Liver (tissue), 9 donors: ENCODE measurements around the gene LSG1. TPM values are rescaled to one million over a fixed set of nuclear protein-coding genes. Genes with fewer than 3 reads are reported as not detected.

Source experiments
- DNase-seq: peaks from one replicate; pipeline ENCODE4 v3.0.0-alpha.2; 2017; ENCODE audit warnings: low spot score
- H3K27ac ChIP-seq, 2 donors: one replicate each; pipeline ENCODE4 v1.7.0; 2013; ENCODE audit warnings: inconsistent platforms in 2 of 2, low read length in 2 of 2, control low read depth in 1 of 2, low read depth in 1 of 2, mild to moderate bottlenecking in 1 of 2
- H3K27me3 ChIP-seq, 4 donors: one replicate each; pipeline versions ENCODE4 v1.6.1 to v1.7.0; 2013; ENCODE audit warnings: low read length in 3 of 4, inconsistent platforms in 1 of 4, mild to moderate bottlenecking in 1 of 4, moderate library complexity in 1 of 4; ENCODE audit not compliant: control insufficient read depth in 4 of 4, insufficient read depth in 4 of 4
- H3K36me3 ChIP-seq, 4 donors: one replicate each; pipeline versions ENCODE4 v1.6.1 to v1.7.0; 2013; ENCODE audit warnings: low read length in 3 of 4, mild to moderate bottlenecking in 3 of 4, low read depth in 1 of 4, moderate library complexity in 1 of 4; ENCODE audit not compliant: control insufficient read depth in 4 of 4, insufficient read depth in 3 of 4
- H3K4me1 ChIP-seq, 4 donors: one replicate each; pipeline versions ENCODE4 v1.6.1 to v1.7.0; 2013; ENCODE audit warnings: low read length in 3 of 4, mild to moderate bottlenecking in 3 of 4, moderate library complexity in 1 of 4; ENCODE audit not compliant: control insufficient read depth in 4 of 4, insufficient read depth in 4 of 4
- H3K4me3 ChIP-seq, 3 donors: one replicate each; pipeline versions ENCODE4 v1.6.1 to v1.7.0; 2013; ENCODE audit warnings: low read length in 3 of 3, control low read depth in 1 of 3, low read depth in 1 of 3, mild to moderate bottlenecking in 1 of 3
- H3K9ac ChIP-seq, 2 donors: one replicate each; pipeline ENCODE4 v1.7.0; 2013; ENCODE audit warnings: low read length in 2 of 2, mild to moderate bottlenecking in 2 of 2, moderate library complexity in 2 of 2, control low read depth in 1 of 2, low read depth in 1 of 2
- H3K9me3 ChIP-seq, 4 donors: one replicate each; pipeline versions ENCODE4 v1.6.1 to v1.7.0; 2013; ENCODE audit warnings: low read length in 3 of 4; ENCODE audit not compliant: control insufficient read depth in 4 of 4
- CTCF ChIP-seq: fragments of 150-350 bp; IDR thresholded peaks from 2 replicates; pipeline ENCODE4 v1.5.1; 2017; ENCODE audit warnings: improper control_type of control experiment, low read depth, low read length; ENCODE audit not compliant: missing input control
- FOXA1 ChIP-seq: IDR thresholded peaks from 2 replicates; pipeline ENCODE4 v1.6.1; 2016; ENCODE audit warnings: antibody characterized with exemption
- FOXA2 ChIP-seq: IDR thresholded peaks from 2 replicates; pipeline ENCODE4 v1.6.1; 2016; ENCODE audit warnings: antibody characterized with exemption
- GABPA ChIP-seq, 2 donors: IDR thresholded peaks in 1 of 2; conservative IDR thresholded peaks in 1 of 2; 2 replicates each; pipeline ENCODE4 v1.6.1; 2016; ENCODE audit warnings: antibody characterized with exemption in 2 of 2, mild to moderate bottlenecking in 1 of 2, moderate library complexity in 1 of 2
- HNF4G ChIP-seq: IDR thresholded peaks from 2 replicates; pipeline ENCODE4 v1.6.1; 2016; ENCODE audit warnings: antibody characterized with exemption
- JUND ChIP-seq, 2 donors: IDR thresholded peaks; 2 replicates each; pipeline ENCODE4 v1.6.1; 2016; ENCODE audit warnings: antibody characterized with exemption in 2 of 2
- REST ChIP-seq: IDR thresholded peaks from 2 replicates; pipeline ENCODE4 v1.6.1; 2016; ENCODE audit warnings: antibody characterized with exemption, mild to moderate bottlenecking
- RXRA ChIP-seq, 2 donors: IDR thresholded peaks; 2 replicates each; pipeline ENCODE4 v1.6.1; 2017 to 2018; ENCODE audit warnings: antibody characterized with exemption in 2 of 2, mild to moderate bottlenecking in 1 of 2
- TAF1 ChIP-seq: conservative IDR thresholded peaks from 2 replicates; pipeline ENCODE4 v1.6.1; 2016; ENCODE audit warnings: antibody characterized with exemption, mild to moderate bottlenecking
- YY1 ChIP-seq: IDR thresholded peaks from 2 replicates; pipeline ENCODE4 v1.6.1; 2016; ENCODE audit warnings: antibody characterized with exemption, mild to moderate bottlenecking
- ZBTB33 ChIP-seq: IDR thresholded peaks from 2 replicates; pipeline ENCODE4 v1.6.1; 2016; ENCODE audit warnings: antibody characterized with exemption
- WGBS: extraction: QIAGEN DNeasy Blood & Tissue Kit; methylation state at CpG from one replicate; pipeline ENCODE4 v1.1.7; 2013; 5-methylcytosine and 5-hydroxymethylcytosine counted together
- polyA plus RNA-seq, 2 donors: library from polyadenylated mRNA; stranded (reverse) in 1 of 2; unstranded in 1 of 2; fragments of 200-250 nt in 1 of 2; fragments of >200 nt in 1 of 2; fragmentation: Nextera tagmentation in 1 of 2; extraction: Ambion mirVana in 1 of 2; gene quantifications; one replicate each; pipeline versions ENCODE4 v1.2.1 to v1.2.3, GENCODE V29; 2013 to 2015
- total RNA-seq, 2 donors: library from RNA; depleted of rRNA; stranded (reverse); fragments of >200 nt; gene quantifications; one replicate each; pipeline ENCODE4 v1.2.3, GENCODE V29; 2014
- TF ChIP-seq, protein P1 (sequence below): IDR thresholded peaks from 2 replicates; pipeline ENCODE4 v1.6.1; 2016; ENCODE audit warnings: antibody characterized with exemption
- donor health status: healthy.
- donor health status: healthy.
- donor health status: healthy.
- donor health status: healthy.
- donor health status: healthy.

Gene LSG1
- total and polyA plus RNA-seq, 4 donors = 13.6 to 38.5 (median 22.1) TPM

DNA sequence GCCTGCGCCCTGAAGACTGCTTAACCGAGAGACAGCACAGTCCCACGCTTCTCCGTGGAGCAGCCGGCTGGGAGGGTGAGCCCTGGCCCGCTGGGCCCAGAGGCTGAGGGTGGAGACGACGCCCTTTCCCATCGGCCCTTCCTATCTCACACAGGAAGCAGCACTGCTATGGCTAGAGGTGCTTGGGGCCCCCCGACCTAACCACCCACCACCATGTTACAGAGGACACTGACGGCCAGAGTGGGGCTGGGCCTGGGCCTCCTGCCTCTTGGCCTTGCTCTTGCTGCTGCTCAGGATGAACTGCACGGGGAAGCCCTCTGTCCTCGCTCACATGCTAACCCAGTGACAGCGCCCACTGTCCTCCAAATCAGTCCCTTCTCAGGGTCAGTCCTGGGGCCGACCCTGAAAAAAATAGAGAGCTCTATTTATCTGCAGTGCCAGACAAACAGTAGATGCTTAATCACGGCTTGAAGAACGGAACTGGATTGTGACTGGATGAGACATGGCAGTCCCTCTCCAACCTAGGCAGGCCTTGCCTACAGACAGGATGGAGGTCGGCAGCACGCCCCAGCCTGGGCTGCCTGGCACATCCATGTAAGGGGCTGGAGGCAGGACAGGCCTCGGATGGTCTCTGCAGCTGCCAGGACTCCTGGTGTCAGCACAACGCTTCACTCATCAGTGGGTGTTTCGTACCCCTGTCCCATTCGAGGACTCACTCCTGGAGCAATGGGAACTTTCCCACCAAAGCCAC lies 53.0 kb downstream of the LSG1 start (continued):
- no peak for TF ChIP-seq RXRA (IDR thresholded peaks at IDR 0.05)

GRCh38 chr3:194617827-194618226 lies 54.2 kb downstream of the LSG1 start:
- no peak for DNase-seq
- Histone ChIP-seq H3K27me3 (no peaks in the 10 kb centered on the region), H3K4me1 (peaks cover 0 to 8% (median 5%) of the 10 kb centered on the region in 4 donors), H3K9ac (no peak overlapping the region), H3K4me3 (no peak overlapping the region), H3K36me3 (no peaks in the 10 kb centered on the region), H3K27ac (no peak overlapping the region), H3K9me3 (no peaks in the 10 kb centered on the region)
- TF ChIP-seq HNF4G (no peak), GABPA (IDR thresholded peaks at IDR 0.05 in 1 of 2, conservative IDR thresholded peaks at IDR 0.05 in 1 of 2) (no peak), JUND (IDR thresholded peaks at IDR 0.05) (no peak)
- WGBS = 92% methylated on average over 9 of the region's 9 CpGs

DNA sequence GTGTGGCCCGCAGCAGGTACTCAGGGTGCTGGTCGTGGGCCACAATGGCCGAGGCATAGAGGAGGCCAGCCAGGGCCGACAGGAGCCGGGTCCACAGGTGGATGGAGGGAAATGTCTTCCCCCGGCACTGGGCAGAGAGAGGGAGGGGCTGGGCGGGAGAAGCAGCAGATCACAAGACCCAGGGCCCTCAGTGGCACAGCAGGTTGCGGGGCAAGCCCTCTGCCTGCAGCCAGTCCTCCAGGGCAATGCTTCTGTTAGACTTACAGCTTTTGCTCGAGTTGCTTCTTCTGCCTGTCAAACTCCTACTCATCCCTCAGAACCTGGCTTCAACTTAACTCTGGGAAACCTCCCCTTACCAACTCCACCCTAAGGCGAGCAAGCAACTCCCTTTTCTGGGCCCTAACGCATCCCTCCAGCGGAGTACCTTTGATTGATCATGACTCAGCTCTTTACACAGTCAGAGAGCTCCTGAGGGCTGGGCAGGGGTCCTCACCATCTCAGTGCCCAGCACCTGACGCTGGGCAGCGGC lies 54.8 kb downstream of the LSG1 start:
- no peaks in the 10 kb centered on the region for H3K9me3 ChIP-seq
- H3K4me3 ChIP-seq = no peak overlapping the region
- WGBS = 97% methylated on average over 14 of the region's 14 CpGs
- no peaks in the 10 kb centered on the region for H3K36me3 ChIP-seq
- H3K9ac ChIP-seq = no peak overlapping the region
- H3K27ac ChIP-seq = no peak overlapping the region
- H3K27me3 ChIP-seq = no peaks in the 10 kb centered on the region
- no peak for DNase-seq
- TF ChIP-seq FOXA2 (no peak), ZBTB33 (no peak), YY1 (no peak), FOXA1 (no peak), CTCF (no peak), JUND (IDR thresholded peaks at IDR 0.05) (no peak), REST (no peak), TAF1 (no peak), GABPA (IDR thresholded peaks at IDR 0.05 in 1 of 2, conservative IDR thresholded peaks at IDR 0.05 in 1 of 2) (no peak)
- TF ChIP-seq, protein P1, sequence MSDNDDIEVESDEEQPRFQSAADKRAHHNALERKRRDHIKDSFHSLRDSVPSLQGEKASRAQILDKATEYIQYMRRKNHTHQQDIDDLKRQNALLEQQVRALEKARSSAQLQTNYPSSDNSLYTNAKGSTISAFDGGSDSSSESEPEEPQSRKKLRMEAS = no peak
- peaks cover 0 to 8% (median 5%) of the 10 kb centered on the region in 4 donors for H3K4me1 ChIP-seq
